Neural progenitor cell (in vitro differentiated cells): ENCODE results near the gene EHMT1.

ENCODE experiments used
- CTCF ChIP-seq: fragments of 200-600 bp; sonication (generic); IDR thresholded peaks from 2 replicates; pipeline ENCODE4 v1.5.1; 2017; ENCODE audit warnings: antibody characterized with exemption, mild to moderate bottlenecking
- EZH2 ChIP-seq: fragments of 200-600 bp; sonication (generic); IDR thresholded peaks from 2 replicates; pipeline ENCODE4 v1.6.1; 2017; ENCODE audit warnings: antibody characterized with exemption, mild to moderate bottlenecking, moderate library complexity
- EZH2phosphoT487 ChIP-seq: fragments of 200-600 bp; sonication (generic); IDR thresholded peaks from 2 replicates; pipeline ENCODE4 v1.6.1; 2017; ENCODE audit warnings: antibody characterized with exemption

- TF ChIP-seq CTCF (no peak), EZH2 (no peak), EZH2phosphoT487 (no peak)
Measured at GRCh38 chr9:137614631-137615386, 4.0 kb upstream of the EHMT1 start.
